HG03175 (cell line): Measurements from ENCODE around the gene KMT5B.

Experiments
- ATAC-seq: cut with Tn5 transposase; IDR thresholded peaks from one replicate; pipeline ENCODE4 v1.9.1; 2021; ENCODE audit warnings: mild to moderate bottlenecking, moderate library complexity; ENCODE audit not compliant: unreplicated experiment

KMT5B gene

DNA sequence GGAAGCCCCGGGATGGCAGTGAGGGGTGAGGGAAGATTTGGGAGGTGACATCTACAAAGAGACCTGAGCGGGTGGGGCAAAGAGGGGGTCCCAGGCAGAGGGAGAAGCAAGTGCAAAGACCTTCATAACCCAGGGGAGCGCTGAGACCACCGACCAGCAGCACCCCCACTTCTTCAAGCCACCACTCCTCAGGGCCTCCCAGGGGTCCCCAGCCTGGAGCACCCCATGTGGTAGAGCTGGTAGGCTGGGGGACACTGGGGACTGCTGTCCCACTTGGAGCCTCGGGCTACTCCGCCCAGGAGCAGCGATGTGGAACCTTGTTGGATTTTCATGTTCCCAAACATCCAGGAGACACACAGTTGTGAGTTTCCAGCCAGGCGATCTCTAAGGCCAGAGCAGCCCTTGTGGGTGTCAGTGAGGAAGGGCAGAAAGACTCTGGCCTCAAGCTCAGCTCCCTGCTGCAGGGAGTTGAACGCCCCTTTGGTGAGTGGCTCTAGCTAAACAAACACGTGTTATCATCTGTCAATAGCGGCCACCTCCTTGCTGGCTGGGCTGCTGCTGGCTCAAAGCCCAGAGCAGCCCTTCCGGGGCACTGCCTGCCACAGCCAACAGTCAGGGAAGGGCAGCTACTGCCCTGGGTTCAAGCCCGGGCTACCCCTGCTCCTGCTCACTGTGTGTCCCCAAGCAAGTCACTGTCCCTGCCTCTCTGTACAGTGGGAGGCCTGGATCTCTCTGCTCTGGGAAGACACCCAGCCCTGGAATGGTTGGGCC is 66.2 kb downstream of the KMT5B start:
- ATAC-seq = no peak

DNA sequence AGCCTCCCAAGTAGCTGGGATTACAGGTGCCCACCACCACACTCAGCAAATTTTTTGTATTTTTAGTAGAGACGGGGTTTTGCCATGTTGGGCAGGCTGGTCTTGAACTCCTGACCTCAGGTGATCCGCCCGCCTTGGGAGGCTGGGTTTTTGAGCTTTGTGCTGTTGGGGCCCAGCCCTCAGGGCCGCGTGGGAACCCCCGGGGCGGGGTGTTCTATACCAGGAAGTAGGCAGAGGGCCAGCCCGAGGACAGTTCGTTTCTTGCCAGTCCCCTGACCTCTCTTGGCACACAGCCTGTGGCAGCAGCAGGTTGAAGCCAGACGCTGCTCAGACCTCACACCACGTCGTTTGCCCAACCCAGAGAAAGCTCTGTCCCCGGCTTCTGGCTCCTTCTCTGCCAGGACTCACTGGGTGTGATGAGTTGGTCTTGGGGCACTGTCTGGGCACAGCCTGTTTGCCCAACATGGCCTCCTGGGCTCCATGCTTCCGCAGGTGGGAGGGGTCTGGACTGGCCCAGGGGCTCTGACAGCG is 67.0 kb downstream of the KMT5B start:
- no peak for ATAC-seq

DNA sequence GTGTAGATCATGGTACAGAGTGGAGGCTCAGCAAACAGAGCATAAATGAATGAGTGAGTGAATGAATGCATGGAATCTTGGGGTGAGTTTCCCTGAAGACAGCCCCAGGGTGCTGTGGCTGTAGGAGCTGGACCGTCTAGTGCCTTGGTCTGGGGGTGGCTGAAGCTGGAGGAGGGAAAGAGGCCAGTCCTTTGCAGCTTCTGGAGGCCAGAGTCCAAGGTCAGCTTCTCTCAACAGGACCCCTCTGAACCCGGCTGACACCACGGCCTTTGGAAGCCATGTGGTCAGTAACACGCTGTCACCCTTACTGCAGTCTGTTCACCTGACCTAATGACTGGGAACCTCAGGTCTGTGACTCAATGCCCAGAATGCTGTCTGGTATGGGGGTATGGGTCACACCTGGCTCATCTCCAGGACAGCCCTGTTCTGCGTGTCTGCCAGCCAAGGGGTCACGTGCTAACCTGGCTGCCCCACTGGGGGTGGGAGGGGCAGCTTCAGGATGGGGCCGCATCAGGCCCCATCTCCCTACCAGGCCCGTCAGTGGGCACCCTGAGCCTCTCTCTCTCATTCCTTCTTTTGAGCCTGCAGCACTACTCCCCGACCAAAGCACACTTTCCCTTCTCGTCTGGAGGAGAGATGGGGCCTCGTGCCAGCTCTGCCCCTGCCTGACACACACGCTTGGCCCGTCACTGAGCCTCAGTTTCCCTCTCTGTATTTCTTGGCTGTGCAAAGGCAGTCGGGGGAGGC is 67.8 kb downstream of the KMT5B start:
- no peak for ATAC-seq

DNA sequence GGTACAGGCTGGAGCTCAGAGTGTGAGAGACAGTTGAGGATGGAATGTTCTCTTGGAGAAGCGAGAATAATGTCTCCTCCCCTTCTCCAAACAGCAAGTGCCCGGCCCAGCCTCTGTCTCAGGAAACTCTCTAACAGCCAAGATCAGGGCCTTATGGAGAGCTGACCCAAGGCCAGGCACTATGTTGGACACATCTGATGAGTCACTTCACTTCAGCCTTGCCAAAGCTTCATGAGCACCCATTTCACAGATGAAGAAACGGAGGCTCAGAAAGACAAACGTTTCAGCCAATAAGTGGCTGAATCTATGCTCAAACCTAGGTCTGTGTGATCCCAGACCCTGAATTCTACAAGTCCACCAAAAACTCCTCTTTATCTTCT is 69.8 kb downstream of the KMT5B start:
- no peak for ATAC-seq

DNA sequence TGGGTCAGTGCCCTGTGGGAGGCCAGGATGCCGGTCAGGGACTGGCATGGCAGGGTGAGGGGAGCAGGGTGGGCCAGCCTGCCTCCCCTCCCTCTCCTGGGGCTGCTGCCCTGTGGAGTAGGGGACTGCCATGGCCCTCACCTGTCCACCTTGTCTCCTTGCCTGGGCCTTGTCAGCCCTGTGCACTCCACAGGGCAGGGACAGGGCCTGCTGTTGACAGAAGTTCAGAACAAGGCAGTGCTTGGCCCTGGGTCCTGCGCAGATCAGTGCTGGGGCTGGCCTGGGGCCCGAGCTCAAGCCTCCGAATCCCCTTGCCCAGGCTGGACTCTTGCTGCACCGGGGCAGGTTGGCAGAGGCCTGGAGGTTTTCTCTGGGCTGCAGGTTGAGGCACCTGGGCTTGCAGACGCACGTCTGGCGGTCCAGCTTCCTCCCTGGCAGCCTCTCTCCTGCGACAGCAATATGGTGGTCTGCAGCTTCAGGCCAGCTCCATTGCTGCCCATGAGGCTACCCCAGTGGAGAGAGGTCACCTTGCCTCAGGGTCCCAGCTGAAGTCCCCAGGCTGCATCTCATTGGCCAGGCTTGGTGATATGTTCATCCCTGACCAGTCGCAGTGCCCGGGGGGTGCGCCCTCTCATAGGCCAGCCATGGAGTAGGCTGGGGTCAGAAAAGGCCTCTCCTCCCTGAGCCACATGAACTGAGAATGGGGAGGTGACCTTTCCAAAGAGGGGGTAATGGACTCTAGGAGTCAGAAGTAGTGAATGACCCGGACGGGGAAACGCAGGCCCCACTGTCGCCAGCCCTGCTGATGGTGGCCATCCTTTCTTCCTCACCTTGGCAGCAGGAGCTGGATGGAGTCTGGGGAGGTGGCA is 70.4 kb downstream of the KMT5B start:
- ATAC-seq = no peak

DNA sequence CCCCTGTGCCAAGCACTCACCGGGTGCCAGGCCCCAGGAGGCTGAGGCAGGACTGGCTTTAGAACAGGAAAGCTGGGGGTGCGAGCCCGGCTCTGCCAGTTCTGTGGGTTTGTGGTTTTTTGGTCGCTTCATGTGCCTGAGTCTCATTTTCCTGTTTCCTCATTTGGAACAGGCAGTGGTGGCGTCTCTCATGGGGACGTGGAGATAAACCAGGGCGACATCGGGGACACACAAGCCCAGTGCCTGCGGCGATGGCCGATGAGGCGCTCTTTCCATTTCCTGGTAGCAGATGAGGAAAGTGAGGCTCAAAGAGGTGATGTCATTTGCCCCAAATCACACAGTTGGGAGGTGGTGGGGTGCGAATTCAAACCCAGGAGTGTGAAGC is 71.1 kb downstream of the KMT5B start:
- no peak for ATAC-seq

DNA sequence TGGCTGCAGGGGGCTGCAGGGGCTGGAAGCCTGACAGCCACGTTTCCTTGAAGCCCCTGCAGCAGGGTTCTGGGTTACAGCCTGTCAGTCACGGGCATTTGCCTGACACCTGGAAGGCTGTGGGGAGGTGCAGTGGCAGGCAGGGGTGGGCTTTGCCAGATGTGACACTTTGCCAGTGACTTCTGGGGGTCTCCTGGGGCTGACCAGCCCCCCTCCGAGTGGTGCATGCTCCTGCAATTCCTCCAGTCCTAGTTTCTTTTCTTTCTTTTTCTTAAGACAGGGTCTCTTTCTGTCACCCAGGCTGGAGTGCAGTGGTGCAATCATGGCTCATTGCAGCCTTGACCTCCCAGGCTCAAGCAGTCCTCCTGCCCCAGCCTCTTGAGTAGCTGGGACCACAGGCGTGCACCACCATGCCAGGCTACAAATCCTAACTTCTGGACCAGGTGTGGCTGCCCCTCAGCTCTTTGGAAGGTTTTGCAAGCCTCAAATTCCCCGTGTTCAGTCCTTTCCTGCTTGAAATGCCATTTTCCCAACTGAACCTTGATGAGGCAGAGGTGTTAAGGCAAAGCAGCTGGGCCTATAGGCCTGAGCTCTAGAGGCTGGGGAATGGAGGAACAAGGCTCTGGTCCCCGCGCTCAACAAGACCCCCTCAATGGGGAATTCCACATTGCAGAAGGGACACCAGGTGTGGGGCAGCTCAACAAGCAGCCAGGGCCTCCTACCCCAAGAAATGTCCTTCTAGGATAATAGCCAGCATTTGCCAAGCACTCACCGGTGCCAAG is 71.7 kb downstream of the KMT5B start:
- no peak for ATAC-seq

DNA sequence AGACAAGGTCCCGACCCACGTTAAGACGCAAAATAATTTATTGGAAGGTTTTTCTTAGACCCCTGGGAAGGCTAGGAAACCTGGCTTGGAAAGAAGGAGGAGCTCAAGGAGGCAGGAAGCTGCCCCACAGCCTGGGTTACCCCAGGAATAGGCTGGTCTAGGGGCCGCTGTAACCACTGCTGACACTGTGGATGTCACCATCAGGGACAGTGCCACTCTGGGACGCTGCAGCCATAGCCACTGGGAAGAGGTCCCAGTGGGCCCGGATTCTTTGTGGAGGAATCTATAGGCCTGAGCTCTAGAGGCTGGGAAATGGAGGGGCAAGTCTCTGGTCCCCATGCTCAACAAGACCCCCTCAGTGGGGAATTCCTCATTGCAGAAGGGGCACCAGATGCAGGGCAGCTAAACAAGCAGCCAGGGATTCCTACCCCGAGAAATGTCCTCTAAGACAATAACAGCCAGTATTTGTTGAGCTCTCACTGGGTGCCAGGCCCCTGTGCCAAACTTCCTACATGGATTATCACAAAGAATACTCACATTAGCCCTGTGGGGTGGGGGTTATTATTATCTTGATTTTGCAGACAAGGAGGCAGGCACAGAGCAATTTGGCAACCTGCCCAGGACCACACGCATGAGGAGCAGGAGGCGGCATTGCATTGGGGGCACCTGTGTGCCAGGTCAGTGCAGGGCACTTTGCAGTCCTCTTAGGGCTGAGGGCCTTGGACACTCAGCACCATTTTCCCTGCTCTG is 72.4 kb downstream of the KMT5B start:
- ATAC-seq = no peak

DNA sequence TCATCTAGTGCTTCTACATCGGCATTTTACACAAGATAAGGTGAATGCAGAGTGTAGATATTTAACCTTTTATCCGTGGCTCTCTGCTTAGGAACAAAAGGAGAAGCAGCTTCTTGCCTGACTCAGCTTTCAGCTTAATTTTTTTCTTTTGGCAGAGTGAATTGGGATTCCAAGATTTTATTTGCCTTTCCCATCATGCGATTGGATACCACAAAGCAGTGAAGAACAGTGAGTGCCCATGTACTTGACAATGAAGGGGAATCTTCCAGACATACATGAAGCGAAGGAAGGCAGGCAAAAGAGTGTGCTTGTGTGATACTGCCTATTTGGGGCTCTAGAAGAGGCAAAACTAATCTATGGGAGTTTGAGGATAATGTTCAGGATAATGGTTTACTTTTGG is 74.9 kb downstream of the KMT5B start:
- no peak for ATAC-seq

DNA sequence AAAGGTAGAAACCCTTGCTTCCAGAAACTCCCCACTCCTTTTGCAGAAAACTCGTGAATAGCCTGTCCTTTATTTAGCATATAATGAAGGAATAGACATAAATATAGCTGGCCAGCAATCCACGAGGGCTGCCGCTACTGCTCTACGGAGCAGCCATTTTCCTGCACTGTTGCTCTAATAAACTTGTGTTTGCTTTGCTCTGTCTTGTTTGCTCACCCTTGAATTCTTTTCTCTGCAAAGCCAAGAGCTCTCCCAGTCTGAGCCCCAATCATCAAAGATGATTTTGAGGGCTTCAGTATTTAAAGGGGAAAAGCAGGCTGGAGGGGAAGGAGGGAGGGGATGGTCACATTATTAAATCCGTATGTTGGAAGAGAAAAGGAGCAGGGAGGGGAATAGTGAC is 75.3 kb downstream of the KMT5B start:
- ATAC-seq = no peak

DNA sequence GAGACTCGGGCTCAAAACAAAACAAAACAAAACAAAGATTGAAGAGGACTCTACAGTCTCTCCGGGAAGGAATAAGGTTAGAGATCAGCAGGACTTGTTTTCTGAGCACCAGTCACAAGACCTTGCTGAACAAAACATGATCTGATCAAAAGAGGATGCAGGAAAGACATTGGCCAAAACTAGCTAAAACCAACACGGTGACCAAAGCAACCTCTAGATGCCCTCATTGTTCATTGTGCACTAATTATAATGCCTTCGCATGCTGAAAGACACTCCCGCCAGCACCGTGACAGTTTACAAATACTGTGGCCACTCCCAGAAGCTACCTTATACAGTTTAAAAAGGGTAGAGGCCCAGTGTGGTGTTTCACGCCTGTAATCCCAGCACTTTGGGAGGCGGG is 76.2 kb downstream of the KMT5B start:
- ATAC-seq = no peak

DNA sequence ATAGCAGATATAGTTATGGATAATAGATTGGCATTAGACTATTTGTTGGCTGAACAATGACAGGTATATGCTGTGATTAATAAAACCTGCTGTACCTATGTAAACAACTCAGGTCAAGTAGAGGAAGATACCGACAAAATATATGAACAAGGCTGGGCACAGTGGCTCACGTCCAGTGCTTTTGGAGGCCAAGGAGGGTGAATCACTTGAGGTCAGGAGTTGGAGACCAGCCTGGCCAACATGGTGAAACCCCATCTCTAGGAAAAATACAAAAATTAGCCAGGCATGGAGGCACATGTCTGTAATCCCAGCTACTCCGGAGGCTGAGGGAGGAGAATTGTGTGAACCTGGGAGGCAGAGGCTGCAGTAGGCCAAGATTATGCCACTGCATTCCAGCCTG is 77.9 kb downstream of the KMT5B start:
- ATAC-seq = no peak

DNA sequence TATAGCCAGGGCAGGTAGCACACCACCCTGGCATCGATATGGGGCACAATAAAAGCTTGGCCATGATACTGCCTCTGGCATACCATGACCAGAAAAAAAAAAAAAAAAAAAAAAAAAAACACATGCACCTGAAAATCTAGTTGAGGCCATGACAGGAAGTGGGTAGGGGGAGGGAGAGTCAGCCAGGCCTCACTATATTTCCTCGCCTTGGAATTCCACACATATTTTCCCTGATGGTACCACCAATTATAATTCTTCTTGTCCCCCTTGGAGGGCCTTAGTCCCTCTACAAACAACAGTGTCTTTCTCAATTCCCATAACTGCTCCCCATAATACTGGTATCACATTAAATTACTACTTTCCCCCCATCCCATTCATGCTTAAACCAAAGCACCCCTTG is 79.3 kb downstream of the KMT5B start:
- ATAC-seq = no peak

DNA sequence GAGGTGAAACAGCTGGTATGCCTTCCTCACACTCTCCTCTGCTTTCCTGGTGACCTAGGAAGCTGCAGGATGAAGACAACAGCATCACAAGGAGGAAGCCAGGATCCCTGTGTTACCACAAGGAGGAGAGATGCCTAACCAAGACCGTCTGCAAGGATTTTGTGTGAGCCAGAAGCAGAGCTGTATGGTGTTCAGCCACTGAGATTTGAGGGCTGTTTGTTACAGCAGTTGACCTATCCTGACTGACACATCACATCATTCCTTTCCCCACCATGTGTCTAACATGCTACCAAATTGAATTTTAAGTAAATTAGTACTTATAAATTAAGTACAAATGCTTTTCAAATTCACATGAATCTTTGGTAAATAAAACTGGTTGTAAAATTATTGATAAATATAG is 83.0 kb downstream of the KMT5B start:
- no peak for ATAC-seq

DNA sequence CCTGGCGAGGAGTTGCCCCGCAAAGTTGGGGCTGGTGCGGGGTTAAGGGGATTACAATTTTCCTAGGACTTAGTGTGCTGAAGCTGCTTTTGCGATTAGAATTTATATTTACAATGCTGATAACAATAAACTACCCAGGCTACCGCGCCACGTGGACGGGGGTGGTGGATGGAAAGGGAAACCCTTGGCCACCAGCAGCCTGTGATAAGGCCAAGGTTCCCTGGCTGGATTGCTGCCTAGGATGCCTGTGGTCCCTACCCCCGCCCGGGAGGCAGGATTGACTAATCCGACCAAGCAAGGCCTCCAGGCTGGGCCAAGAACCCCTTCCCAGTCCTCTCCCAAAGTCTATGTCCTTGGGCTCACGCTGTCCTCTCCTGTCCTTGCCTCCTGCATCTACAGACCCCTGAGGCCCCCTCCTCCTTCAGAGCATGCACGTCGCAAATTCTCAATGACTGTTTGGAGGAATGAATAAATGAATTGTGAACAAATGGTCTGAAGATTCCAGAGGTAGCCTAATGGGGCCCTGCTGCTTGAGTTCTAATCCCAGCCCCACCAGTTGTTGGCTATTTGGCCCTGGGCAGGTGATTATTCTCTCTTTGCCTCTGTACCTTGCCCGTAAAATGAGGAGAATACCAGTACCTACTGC is 84.3 kb downstream of the KMT5B start:
- no peak for ATAC-seq

DNA sequence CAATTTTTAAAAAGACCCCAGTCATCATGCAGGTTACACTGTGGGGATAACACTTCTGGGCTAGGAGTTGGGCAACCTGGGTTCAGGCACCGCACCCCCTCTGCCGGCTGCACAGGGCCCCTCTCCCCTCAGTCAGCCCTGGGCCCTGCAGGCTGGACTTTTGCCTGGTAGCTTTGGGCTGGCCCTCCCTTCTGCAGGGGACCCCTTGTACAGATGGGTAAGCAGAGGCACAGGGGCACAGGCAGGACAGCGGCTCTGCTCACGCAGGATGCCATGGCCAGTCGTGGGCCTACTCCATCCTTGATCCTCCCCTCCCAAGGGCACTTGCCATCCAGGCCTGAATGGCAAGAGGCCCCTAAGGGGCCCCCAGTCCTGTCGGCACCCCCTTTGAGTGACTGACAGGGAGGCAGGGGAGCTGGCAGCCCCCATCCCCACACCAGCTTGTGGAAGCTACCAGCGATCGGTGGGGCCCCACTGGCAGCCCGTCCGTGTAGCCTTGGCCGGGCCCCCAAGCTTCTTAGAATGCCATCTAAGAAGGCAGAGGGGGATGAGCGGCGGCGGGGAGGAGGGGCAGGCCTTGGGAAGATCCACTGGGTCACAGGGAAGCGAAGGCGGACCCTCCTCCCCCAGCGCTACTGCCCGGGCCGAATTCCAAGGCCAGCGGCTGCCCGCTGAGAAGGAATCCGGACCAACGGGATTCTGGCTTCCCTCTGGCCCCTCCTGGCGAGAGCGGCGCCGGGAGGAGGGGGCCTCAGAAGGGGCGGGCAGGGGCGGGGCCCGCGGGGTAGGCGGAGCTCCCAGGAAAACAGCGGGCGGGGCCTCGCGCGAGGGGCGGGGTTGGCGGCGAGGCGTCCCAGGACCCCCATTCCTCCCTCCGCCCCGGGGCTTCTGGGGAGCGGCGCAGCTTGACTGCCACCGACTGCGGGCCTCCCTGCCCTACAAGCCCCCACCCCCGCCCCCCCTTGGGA is 85.1 kb downstream of the KMT5B start:
- no peak for ATAC-seq

DNA sequence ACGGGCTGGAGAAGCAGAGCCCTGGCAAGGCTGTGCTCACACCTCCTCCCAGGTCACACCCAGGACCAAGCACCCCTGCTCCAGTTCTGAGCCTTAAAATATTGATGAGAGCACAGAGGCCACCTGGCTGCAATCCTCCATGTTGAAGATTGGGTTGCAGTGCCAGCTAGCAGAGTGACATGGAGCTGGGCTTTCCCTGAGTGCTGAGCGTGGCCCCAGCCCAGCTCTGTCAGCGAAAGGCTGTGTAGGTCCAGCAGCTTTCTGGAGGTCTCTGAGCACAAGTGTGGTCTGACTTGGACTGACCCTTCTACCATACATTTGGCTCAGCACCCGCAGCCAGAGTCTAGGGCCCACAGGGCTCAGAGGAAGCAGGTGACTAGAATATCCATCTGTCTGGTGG is 87.9 kb downstream of the KMT5B start:
- no peak for ATAC-seq

DNA sequence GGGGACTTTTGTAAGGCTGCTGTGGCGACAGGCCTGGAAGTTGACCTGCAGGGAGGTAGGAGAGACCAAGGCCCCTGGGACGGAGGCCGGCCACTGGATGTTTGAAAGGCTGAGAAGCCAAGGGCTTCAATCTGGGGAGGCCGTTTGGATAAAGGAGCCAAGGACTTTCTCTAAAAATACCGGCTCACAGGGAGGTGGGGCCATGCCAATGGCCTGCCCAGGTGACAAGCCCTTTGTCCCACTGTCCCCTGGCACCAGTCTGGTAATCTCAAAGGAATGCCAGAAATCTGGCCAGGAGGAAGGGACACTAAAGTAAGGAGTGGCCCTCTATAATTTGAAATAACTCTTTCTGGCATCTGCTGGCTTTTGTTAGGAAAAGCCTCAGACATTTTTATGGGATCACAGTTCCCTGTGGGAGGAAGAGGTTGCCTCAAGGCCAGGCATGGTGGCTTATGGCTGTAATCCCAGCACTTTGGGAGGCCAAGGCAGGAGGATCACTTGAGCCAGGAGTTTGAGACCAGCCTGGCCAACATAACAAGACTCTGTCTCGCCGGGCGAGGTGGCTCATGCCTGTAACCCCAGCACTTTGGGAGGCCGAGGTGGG is 90.1 kb downstream of the KMT5B start:
- no peak for ATAC-seq
